Fibroblast of pulmonary artery (primary cell): ENCODE data around the gene ELF1.

Source experiments
- DNase-seq: peaks from one replicate; pipeline ENCODE4 v3.0.0-alpha.2; 2010; ENCODE audit warnings: low read depth
- H3K4me3 ChIP-seq: replicated peaks from 2 replicates; pipeline ENCODE4 v1.5.1; 2011; ENCODE audit warnings: low read depth, mild to moderate bottlenecking, control low read depth, low read length, moderate library complexity
- CTCF ChIP-seq: IDR thresholded peaks from 2 replicates; pipeline ENCODE4 v1.5.1; 2011; ENCODE audit warnings: mild to moderate bottlenecking, control low read depth, low read length, inconsistent platforms; ENCODE audit errors: missing control alignments

ELF1 gene

GRCh38 chr13:40961826-40962225, 57.3 kb downstream of the ELF1 start:
- no peak for TF ChIP-seq CTCF
- H3K4me3 ChIP-seq = no peak overlapping the region
- no peak for DNase-seq

GRCh38 chr13:40961214-40961613, 57.9 kb downstream of the ELF1 start:
- no peak for TF ChIP-seq CTCF
- no peak overlapping the region for H3K4me3 ChIP-seq
- no peak for DNase-seq

GRCh38 chr13:40960716-40961115, 58.4 kb downstream of the ELF1 start:
- no peak for TF ChIP-seq CTCF
- DNase-seq = no peak
- H3K4me3 ChIP-seq = no peak overlapping the region

DNA sequence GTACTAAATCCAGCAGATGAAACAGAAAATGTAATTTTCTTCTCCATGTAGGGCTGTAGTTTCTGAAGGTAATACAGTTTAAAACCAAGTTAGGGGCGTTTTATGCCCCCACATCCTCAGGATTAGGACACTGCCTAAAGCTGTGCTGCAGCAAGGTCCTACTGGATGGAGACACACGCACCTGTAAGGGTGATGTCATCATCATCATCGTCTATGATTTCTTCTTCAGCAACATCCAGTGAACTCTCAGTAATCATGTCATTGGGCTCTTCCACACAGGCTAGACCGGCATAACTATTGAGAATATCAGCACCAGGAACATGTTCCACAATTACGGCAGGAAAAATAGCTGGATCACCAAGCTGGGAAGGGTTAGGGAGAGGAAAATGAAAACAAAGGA, 60.5 kb downstream of the ELF1 start:
- DNase-seq = no peak
- no peak overlapping the region for H3K4me3 ChIP-seq
- TF ChIP-seq CTCF = no peak

GRCh38 chr13:40946485-40946884, 72.6 kb downstream of the ELF1 start:
- no peak for TF ChIP-seq CTCF
- no peak for DNase-seq
- H3K4me3 ChIP-seq = no peak overlapping the region

GRCh38 chr13:40943073-40943472, 76.0 kb downstream of the ELF1 start:
- TF ChIP-seq CTCF = no peak
- DNase-seq = peak; percentile 34
- no peak overlapping the region for H3K4me3 ChIP-seq

- no peak for TF ChIP-seq CTCF
- H3K4me3 ChIP-seq = no peak overlapping the region
- DNase-seq = no peak
Observed at GRCh38 chr13:40941581-40941980, 77.5 kb downstream of the ELF1 start.
